Activated naive CD4-positive, alpha-beta T cell treated with anti-CD3 and anti-CD28 coated beads, Interleukin-2, amount 50 U/mL, for 16 hours (primary cell): ENCODE measurements around the gene CLSTN2.

ENCODE experiments used
- DNase-seq: peaks from one replicate; pipeline ENCODE4 v3.0.0-alpha.2; 2020

The CLSTN2 gene

DNA sequence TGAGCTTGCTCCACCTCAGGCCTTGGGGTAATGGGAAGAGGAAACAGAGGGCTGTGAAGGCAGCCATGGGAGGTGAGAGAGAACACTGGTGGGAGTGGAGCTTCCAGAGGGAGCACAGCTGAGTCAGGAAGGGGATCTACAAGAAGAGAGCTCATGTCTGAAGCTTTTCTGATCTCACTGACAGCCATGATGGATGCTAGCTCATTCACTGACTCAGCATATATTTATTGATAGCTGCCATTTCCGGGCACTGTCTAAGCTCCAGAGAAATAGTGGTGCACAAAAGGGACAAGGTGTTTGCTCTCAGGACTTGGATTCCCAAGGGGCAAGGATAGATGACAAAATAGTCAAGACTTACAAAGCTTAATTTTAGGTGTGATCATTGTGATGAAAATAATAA is 218.8 kb downstream of the CLSTN2 start:
- no peak for DNase-seq

DNA sequence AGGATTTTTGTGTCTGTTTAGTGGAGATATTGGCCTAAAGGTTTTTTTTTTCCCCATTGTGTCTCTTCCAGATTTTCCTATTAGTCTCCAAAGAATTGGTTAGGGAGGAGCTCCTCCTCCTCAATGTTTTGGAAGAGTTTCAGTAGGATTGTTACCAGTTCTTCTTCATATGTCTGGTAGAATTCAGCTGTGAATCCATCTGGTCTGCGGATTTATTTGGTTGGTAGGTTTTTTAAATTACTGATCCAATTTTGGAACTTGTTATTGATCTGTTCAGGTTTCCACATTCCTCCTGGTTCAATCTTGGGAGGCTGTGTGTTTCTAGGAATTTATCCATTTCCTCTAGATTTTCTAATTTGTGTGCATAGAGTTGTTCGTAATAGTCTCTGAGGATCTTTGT is 222.2 kb downstream of the CLSTN2 start:
- DNase-seq: no peak

DNA sequence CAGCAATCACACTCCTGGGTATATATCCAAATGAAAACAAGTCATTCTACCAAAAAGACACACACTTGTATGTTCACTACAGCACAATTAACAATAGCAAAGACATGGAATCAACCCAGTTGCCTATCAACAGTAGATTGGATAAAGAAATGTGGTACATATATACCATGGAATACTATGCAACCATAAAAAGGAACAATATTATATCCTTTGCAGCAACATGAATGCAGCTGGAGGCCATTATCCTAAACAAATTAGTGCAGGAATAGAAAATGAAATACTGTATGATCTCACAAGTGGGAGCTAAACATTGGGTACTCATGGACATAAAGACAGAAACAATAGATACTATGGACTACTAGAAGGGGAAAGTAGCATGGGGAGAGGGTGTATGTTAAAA is 224.7 kb downstream of the CLSTN2 start:
- no peak for DNase-seq

DNA sequence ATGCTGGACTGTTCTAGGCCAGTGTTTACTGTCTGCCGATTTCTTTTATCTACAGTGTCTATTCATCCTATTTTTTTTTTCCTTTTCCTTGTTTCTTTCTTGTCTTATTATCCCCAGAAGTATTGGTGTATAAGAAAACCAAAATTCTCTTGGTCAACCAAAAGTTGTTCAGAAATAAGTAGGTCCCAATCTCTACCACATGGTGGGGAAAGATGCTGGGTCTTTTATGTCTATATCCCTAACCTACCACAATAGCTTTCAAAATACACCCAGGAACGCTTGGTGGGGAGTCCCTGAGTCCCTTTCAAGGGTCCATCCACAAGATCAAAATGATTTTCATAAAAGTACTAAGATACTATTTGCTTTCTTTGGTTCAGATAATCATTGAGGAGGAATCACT is 225.6 kb downstream of the CLSTN2 start:
- DNase-seq: no peak

DNA sequence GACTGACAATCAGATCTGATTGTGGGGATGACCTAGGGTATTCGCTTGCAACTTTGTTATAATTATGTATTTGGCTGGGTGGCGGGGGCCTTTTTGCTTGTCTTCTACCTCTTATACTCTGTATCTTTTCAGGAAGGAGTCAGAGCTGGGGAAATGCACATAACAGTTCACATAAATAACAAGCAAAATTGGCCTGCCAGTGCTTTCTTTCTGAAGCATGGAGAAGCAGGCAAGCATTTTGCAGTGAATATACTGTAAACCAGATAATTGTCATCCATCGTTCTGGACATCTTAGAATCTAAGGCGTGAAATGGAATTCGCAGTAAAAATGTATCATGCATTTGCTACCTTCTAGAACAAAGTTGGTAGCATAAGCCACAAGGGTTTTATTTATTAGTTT is 227.6 kb downstream of the CLSTN2 start:
- no peak for DNase-seq

DNA sequence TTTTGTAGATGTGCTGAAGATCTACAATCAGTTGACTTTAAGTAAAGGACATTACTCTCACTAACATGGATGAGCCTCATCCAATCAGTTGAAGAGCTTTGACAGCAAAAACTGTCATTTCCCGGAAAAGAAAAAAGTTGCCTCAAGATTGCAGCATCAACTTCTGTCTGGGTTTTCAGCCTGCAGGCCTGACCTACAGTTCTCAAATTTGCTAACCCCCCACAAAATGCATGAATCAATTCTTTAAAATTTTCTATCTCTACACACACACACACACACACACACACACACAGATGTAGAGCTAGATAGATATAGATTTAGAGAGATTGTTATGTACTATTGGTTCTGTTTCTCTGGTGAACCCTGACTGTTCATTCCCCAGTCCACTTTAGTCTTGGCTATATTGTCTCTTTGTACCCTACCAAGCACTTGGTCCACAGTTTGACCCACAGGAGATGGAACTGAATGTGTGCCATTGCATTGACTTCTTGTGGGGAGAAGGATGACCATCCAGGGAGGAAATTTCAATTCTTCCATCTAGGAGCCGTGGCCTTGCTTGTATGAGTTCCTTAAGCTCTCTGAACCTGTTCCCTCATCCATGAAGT is 228.3 kb downstream of the CLSTN2 start:
- DNase-seq: no peak

DNA sequence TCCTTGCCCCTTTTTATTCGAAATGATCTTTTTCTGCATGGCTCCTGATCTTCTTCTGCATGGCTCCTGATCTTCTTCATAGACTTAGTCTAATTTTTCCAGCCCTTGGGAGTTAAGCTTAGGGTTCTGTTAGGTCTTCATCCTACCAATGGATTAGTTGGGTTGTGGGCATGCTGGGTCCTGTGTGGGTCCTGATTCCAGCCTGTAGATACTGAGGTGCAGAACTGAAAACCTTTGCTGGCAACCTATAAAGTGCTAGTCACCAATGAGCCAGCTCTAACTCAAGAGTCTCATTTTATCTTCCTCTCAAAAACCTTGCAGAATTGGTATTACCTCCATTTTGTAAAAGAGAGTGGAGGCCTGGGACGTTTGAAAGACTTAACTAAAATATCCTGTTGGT is 229.2 kb downstream of the CLSTN2 start:
- no peak for DNase-seq

DNA sequence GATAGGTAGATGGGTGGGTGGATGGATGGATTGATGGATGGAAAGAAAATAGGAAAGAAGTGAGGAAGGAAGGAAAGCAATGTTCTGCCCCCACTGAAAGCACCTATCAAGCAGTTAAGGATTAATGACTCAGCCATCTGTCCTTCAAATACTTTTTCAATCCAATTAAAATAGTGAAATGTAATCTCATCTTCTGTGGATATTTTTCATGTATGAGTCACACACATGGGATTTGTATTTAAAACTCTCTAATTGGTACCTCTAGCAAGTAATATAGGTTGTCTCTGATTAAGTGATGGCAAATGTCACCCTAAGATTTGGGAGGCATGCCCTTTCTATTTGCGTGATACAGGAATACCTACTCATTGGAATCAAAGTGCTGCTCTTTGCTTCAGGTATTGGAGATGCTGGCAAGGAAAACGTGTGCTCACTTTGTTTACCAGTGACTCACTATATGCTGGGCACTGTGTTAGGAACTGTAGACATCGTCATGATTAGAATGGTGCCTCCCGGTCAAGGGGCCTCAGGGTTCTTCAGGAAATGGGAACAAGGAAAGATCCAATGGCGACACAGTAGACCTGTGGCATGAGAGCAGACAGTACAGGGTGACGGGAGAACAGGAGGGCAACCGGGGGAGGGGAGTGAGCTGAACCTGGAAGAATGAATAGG is 230.1 kb downstream of the CLSTN2 start:
- no peak for DNase-seq

DNA sequence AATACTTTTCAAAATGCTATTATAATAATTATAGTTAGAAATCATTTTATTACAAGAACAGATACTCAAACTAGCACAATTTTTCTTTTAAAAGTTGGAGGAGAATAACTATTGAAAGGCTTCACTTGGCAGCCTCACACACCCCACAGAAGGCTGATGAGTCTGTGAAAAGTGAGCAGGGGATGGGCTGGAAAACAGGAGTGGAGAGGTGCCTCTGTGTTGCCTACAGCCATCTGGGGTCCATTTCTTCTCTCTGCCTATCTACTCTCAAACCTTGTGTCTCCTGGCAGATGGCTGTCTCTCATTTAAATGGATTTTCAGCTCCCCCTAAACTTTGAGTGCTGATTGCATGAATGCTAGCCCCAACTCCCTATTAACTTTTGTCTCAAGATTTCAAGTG is 230.8 kb downstream of the CLSTN2 start:
- no peak for DNase-seq

DNA sequence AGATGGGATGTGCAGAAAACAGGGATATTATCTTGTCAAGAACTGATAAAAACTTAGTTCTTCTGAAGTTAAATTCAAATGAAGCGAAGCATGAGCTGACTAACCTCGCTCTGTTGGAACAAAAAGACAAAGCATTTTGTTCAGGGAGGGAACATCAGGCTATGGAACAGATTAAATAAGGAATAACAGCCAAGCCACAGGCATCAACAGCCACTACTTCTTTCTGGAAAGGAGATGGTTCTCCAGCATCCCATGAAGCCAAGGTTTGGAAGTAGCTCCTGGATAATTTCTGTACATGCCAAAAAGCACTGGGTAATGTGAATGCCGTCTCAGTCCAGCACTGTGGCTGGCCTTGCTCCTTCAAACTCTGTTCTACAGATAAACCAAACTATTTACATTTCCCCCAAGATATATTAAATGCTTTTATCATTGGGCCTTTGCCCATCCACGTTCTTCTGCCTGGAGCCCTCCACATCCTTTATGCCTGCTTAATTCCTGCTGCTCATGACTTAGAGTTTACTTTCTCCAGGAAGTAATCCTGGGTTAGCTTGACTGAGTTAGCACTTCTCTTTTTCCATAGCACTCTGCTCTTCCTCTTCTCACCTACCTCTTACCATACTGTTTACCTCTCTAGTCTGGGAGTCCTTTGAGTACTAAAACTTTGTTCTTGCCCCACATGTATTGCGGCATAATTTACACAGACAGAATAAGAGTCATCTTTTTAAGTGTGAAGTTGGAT is 232.0 kb downstream of the CLSTN2 start:
- DNase-seq: no peak

DNA sequence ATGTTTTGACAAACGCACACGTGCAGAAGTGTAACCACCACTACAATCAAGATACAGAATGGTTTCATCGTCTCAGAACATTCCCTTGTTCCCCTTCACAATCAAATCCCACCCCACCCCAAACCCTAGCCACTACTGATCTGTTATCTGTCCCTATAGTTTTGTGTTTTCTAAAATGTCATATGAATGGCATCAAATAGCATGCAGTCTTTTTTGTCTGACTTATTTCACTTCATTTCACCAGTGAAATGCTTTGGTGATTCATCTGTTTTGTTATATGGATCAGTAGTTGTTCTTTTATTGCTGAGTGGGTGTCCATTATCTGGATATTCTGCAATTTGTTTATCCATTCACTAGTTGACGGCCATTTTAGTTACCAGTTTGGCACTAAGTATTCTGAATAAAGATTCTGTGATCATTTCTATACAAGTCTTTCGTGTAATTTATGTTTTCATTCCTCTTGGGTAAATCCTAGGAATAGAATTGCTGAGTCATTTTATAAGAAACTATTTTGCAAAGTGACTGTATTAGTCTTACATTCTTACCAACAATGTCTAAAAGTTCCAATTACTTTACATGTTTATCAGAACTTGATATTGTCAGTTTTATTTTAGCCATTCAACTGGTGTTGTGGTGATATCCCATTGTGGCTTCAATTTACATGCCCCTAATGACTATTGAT is 232.8 kb downstream of the CLSTN2 start:
- DNase-seq: no peak

DNA sequence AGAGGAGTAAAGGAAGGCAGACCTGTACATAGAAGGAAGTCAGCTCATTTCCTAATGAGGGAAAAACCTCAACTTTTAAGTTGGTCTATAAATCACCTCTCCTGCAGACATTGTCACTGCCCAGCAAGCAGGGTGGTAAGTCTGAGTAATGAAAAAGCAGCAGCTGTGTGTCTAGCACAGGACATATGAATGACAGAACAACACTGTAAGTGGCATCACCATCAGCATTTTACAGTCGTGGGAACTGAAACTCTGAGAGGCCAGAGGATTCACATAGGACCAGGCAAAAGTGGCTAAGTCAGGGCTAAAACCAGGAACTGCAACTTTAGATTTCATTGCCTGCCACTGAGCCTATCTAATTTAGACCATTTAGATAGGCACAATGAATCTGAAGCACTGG is 235.6 kb downstream of the CLSTN2 start:
- DNase-seq: no peak

DNA sequence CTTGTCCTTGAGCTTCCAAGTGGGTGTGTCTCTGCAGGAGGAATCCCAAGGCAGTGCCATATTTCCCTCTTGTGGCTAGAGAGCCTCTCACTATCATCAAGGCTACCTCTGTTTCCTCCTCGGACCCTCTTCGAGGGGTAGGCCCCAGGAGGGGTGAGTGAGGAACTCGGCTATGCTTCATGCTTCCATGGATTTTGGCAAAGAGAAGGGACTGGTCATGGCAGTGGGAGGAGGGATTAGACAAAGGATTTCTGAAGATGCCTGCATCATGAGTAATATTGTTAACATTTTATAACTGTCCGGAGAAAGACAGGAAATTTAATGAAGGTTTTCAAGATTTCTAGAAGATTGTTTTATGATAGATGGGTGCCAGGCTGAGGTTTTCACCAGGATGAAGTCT is 241.5 kb downstream of the CLSTN2 start:
- no peak for DNase-seq

DNA sequence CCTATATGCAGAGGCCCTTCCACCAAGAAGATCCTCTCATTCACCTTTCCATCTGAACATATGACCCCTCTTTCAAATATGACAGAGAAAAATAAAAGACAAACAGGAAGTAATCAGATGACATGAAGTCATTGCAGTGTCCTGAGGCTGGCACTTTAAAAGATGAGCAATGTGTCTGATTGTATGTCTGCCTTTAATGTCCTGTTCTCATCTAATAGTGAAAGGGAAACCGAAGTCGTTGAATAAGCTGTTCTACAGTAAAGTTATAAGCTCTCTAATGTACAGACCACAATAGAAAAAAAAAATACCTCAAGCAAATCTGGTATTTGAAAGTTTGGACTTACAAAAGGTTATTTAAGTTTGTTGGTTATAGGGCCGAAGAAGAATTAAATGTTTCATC is 243.0 kb downstream of the CLSTN2 start:
- DNase-seq: no peak

DNA sequence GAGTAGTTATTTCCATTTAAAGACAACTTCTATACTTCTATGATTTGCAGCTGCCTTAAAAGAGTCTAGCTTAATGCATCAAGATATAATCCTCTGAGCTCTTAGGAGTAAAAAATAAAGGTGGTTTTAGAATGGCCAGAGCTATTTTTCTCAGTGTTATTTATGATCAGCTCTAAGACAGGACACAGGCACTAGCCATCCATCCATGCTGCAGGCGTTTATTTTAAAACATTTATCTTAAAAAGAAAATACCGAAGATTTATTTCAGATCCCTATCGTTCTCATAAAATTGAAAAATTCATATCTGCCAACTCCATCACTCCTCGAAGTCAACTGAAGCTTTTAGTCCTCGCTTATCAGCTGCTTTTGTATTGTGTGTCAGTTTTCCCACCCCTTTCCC is 243.5 kb downstream of the CLSTN2 start:
- no peak for DNase-seq

DNA sequence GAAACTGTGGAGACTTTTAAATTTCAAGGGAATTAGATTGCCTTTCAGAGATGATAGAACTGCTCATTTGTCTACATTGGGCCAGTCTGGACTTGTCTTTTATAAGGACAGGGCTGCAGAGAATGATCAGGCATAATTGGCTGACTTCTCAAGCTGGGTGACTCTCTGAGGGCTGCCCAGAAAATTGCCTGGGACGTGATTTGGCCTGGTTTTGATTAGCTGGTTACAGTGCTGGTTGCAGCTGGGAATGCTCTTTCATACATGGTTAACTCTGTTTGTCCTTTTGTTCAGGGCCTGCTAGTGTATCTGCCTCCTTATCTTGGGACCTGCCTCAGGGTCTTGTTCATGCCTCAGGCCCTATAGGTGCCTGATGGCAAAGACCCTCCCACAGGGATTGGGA is 245.6 kb downstream of the CLSTN2 start:
- DNase-seq: no peak

DNA sequence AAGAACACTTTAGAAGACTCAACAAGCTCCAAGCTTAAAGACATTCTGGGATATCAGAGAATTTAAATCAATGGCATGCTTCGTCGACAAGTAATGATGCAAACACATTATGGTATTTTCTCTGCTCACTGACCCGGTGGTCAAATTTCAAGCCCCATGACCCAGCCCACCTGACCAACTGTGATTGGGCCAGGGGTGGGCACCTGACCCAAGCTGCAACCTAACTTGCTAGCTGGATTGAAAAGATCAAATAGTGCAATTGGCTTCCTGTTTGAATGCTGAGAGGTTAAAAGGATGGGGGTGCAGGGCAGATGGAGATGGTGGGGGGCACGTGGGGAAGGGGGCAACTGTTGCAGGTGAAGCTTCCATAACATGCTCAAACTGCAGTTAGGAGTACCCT is 250.4 kb downstream of the CLSTN2 start:
- no peak for DNase-seq

DNA sequence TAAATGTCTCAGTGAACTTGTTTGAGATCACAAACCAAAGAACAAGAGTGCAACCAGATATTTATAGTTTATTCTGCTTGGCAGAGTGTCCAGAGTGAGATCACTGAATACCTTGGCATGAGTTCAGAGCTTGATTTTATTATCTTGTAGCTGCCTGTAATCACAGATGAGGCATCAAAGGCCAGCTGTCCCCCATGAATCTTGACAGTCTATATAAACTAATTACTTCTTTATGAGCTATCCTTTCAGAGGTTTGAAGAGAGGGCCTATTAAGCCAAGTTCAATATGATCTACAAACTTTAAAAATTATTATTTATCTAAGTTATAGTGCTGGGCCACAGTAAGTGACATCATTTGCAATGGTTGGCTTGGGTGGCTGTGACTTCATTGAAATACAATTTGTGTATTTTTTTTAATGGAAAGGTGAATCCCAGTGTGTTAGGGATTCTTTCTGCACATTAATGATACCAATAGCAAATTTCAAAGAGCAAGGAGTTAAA is 251.5 kb downstream of the CLSTN2 start:
- DNase-seq: no peak

DNA sequence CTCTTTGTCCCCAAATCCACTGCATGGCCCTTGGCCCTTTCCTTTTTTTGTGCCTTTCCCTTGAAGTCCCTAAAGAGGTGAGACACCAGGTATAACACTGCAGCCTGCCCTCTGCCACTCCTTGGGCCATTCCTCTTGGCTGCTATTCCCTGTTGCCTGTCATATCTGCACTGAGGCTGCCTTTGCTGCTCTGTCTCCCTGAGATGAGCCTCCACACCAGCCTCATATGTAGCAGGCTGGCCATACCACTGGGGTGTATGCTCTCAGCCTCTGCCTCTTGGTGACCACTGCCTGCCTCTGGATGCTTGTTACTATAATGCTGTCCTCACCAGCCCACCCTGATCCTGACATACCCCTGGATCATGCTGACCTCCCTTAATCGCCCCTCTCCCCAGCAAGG is 252.0 kb downstream of the CLSTN2 start:
- DNase-seq: no peak

DNA sequence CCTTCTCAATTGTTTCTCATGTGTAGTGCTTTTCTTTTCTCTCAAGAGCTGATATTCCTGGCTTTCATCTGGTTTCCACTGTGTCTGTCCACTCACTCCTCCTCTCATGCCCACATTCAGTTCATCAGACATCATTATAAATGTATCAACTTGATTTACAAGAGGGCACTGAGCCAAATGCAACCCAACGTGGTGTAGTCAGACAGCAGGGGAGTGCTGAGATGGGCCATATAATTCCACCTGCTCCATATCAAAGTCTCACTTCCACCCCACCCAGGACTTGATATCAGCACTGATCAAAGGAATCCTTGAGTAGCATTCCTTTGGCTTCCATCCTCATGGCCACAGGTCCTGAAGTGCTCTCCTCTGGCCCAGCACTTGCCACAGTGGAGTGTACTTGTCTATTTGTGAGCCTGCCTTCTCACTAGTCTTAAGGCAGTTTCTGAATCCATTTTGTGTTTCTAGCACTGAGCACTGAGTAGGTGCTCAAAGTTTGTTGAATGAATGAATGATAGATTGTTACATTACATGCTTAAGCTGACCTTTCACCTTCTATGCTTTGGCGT is 252.8 kb downstream of the CLSTN2 start:
- DNase-seq: no peak

DNA sequence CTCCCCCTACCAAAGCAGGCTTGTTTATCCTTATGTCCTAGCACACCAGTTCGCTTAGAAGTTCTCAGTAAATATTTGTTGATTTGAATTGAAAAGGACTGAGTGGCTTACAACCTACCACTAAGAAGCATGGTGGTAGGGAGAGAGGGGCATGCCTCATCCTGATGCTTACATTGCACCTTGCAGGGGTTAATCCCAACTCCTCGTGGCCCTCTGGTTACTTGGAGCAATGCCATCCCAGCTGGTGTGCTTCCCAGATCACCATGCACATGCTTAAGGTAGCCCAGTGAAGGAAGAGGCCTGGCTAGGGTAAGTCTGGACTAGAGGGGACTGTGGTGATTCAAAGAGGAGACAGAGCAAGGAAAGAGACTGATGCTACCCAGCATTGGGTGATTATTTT is 253.3 kb downstream of the CLSTN2 start:
- no peak for DNase-seq

DNA sequence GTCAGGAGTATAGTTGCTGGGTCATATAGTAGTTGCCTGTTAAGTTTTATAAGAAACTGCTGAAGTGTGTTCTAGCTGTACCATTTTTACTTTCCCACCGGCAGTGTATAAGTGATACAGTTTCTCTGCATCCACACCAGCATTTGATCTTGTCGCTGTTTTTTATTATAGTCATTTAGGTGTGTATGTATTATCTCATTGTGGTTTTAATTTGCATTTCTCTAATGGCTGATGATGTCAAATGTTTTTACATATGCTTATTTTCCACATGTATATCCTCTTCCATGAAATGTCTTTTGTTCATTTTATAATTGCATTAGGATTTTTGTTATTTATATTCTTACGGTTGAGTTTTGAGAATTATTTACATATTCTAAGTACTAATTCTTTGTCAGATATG is 254.3 kb downstream of the CLSTN2 start:
- no peak for DNase-seq

DNA sequence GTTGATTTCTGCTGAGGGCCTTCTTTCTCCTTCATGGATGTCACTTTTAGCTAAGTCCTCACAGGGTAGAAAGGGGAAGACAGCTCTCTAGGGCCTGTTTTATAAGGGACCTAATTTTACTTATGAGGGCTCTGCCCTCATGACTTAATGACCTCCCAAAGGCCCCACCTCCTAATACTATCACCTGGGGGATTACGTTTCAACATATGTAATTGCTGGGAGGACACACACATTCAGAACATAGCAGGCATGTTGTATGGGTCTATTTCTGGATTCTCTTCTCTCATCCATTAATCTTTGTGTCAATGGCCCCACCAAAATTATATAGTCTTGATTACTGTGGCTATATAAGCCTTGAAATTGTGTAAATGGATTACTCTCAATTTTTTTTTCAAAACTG is 255.0 kb downstream of the CLSTN2 start:
- DNase-seq: no peak
